GM12892 (cell line): ENCODE measurements around the gene ATP9A.

Source experiments
- POLR2AphosphoS5 ChIP-seq: IDR thresholded peaks from 2 replicates; pipeline ENCODE4 v1.6.1; 2011; ENCODE audit warnings: low read depth, low read length, control low read depth
- TAF1 ChIP-seq: IDR thresholded peaks from 2 replicates; pipeline ENCODE4 v1.6.1; 2011; ENCODE audit warnings: low read depth, mild to moderate bottlenecking, control low read depth, low read length, borderline replicate concordance

DNA sequence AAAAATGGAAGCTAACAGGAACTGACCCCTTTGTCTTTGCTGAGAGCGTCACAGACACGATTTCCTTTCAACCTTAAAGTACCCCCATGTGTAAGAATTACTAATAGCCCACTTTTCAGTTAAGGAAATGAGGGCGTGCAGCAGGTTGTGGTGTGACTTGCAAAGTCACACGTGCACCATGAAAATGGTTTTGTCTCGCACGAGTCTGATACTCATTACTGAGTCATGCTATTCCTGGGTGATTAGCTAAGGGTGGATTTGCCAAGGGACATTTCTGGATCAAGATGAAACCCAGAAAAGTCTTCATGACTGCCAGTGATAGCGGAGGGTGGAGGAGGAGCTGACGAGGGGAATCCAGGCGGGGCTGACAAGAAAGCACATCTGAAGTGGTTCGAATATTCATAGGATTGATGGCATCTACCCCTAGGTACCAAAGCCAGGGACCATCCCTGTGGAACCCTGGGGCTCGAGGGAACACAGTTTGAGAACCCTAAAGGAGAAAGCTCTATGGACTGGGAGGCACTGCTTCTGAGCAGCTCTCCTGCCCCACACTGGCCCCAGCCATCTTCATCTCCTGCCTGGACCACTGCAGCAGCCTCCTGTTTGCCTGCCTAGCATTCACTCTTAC is 213.5 kb downstream of the ATP9A start:
- TF ChIP-seq POLR2AphosphoS5 (no peak), TAF1 (no peak)
